Right lobe of liver (tissue), 6 donors: Measurements from ENCODE around the gene ZNF224. TPM values are rescaled to one million over a fixed set of nuclear protein-coding genes. Genes with fewer than 3 reads are reported as not detected.

Experiments
- ATAC-seq, 4 donors: fragments of 200-7000 bp; cut with Tn5 transposase; one replicate each; pipeline ENCODE4 v1.9.1; 2020; ENCODE audit warnings: mild to moderate bottlenecking in 4 of 4, moderate library complexity in 4 of 4
- DNase-seq, 3 donors: peaks; one replicate each; pipeline ENCODE4 v3.0.0-alpha.2; 2020
- H3K27ac ChIP-seq, 3 donors: fragments of 200-600 bp; one replicate each; pipeline ENCODE4 v1.8.0; 2022
- H3K27me3 ChIP-seq, 2 donors: fragments of 200-600 bp; one replicate each; pipeline ENCODE4 v1.8.0; 2022
- H3K36me3 ChIP-seq, 4 donors: fragments of 200-600 bp; sonication (generic) in 1 of 4; one replicate each; pipeline versions ENCODE4 v1.5.1 to v1.8.0; 2017 to 2022; ENCODE audit warnings: control low read depth in 1 of 4
- H3K4me1 ChIP-seq, 4 donors: fragments of 200-600 bp; sonication (generic) in 1 of 4; one replicate each; pipeline versions ENCODE4 v1.5.1 to v1.8.0; 2017 to 2022; ENCODE audit warnings: control low read depth in 1 of 4
- H3K4me3 ChIP-seq, 3 donors: fragments of 200-600 bp; one replicate each; pipeline ENCODE4 v1.8.0; 2022
- H3K9me3 ChIP-seq, 4 donors: fragments of 200-600 bp; sonication (generic) in 1 of 4; one replicate each; pipeline versions ENCODE4 v1.5.1 to v1.8.0; 2017 to 2022; ENCODE audit warnings: control low read depth in 1 of 4
- POLR2A ChIP-seq: fragments of 450-650 bp; IDR thresholded peaks from one replicate; pipeline ENCODE4 v1.6.1; 2017; ENCODE audit warnings: antibody characterized with exemption, mild to moderate bottlenecking
- WGBS: methylation state at CpG from one replicate; pipeline ENCODE4 v1.1.6; 2018; ENCODE audit warnings: low coverage, low lambda C conversion rate; ENCODE audit not compliant: insufficient coverage; ENCODE audit errors: missing lambda C conversion rate; 5-methylcytosine and 5-hydroxymethylcytosine counted together
- intact Hi-C, 2 donors: fragments of 100-400 bp; cut with DNase I; formaldehyde crosslinking; loops; one replicate each; pipeline versions ENCODE4 v1.11.2 to v1.14.1; 2022
- small RNA-seq, 2 experiments: library from RNA; depleted of rRNA; stranded (forward); fragments of <200 nt; gene quantifications; one replicate each; pipeline ENCODE3, GENCODE V24; 2016
- total RNA-seq, 6 experiments: library from RNA; depleted of rRNA in 2 of 6; stranded (reverse); fragments of >200 nt in 2 of 6; fragmentation: NEBNext Ultra II Directional in 3 of 6; extraction: Animal tissue kit (Norgen Biotek cat#: 25700) in 3 of 6; gene quantifications; one replicate each; pipeline versions ENCODE4 v1.1.0 to v1.2.4, GENCODE V29; 2016 to 2023
- TF ChIP-seq, protein P1 (sequence below), 4 donors: fragments of 200-600 bp in 3 of 4; fragments of 450-650 bp in 1 of 4; IDR thresholded peaks; one replicate each; pipeline versions ENCODE4 v1.5.1 to v1.8.0; 2016 to 2022; ENCODE audit warnings: antibody characterized with exemption in 4 of 4, mild to moderate bottlenecking in 2 of 4
- donor health status: DM: no; HTN: yes; CAD: no.
- donor health status: DM: no; HTN: no; CAD: no.
- donor health status: DM: no; HTN: no; CAD: no.
- donor health status: DM: no; HTN: yes; CAD: no.
- donor health status: DM: no; HTN: yes; CAD: no.

The ZNF224 gene
- total RNA-seq, 6 experiments from 2014 or later: 6.9 to 13.6 (median 8.0) TPM

DNA sequence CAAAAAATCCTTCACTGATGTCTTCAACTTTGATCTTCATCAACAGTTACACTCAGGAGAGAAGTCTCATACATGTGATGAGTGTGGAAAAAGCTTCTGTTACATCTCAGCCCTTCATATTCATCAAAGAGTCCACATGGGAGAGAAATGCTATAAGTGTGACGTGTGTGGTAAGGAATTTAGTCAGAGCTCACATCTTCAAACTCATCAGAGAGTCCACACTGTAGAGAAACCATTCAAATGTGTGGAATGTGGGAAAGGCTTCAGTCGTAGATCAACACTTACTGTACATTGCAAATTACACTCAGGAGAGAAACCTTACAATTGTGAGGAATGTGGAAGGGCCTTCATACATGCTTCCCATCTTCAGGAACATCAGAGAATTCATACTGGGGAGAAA, 62.3 kb downstream of the ZNF224 start:
- Histone ChIP-seq H3K36me3 (peaks cover 0 to 37% (median 21%) of the 10 kb centered on the region in 4 donors), H3K4me3 (no peak overlapping the region), H3K4me1 (no peaks in the 10 kb centered on the region), H3K27ac (no peak overlapping the region), H3K9me3 (peaks cover 0 to 57% (median 26%) of the 10 kb centered on the region in 4 donors), H3K27me3 (no peaks in the 10 kb centered on the region)
- intact Hi-C loops: no loop called here
- 91% methylated on average over 2 of the region's 2 CpGs for WGBS
- DNase-seq: no peak
- TF ChIP-seq, protein P1, sequence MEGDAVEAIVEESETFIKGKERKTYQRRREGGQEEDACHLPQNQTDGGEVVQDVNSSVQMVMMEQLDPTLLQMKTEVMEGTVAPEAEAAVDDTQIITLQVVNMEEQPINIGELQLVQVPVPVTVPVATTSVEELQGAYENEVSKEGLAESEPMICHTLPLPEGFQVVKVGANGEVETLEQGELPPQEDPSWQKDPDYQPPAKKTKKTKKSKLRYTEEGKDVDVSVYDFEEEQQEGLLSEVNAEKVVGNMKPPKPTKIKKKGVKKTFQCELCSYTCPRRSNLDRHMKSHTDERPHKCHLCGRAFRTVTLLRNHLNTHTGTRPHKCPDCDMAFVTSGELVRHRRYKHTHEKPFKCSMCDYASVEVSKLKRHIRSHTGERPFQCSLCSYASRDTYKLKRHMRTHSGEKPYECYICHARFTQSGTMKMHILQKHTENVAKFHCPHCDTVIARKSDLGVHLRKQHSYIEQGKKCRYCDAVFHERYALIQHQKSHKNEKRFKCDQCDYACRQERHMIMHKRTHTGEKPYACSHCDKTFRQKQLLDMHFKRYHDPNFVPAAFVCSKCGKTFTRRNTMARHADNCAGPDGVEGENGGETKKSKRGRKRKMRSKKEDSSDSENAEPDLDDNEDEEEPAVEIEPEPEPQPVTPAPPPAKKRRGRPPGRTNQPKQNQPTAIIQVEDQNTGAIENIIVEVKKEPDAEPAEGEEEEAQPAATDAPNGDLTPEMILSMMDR (IDR thresholded peaks at IDR 0.05): no peak
- no peak for TF ChIP-seq POLR2A
- ATAC-seq: no peak

Small RNA genes lying within 50 kb of the gene (small RNA-seq; reads per million reads assigned to genes)
- 0 reads per million in 2 experiments for gene RNU6-902P

Other genes starting within 250 kb of the ZNF224 start
- 1 to 10 TPM in 1 of 6 experiments, under 1 TPM in 4, not detected in 1; 0.26 to 1.4 (median 0.66) TPM for gene ZNF404, start 210.4 kb upstream of the ZNF224 start, total RNA-seq
- gene ZNF45, start 159.1 kb upstream of the ZNF224 start, total RNA-seq: 1 to 10 TPM; 2.9 to 5.4 (median 4.7) TPM
- gene ZNF221, start 143.1 kb upstream of the ZNF224 start, total RNA-seq: 1 to 10 TPM in 5 of 6 experiments, under 1 TPM in 1; 0.50 to 2.9 (median 1.6) TPM
- 1 to 10 TPM; 1.9 to 5.8 (median 3.1) TPM for gene ZNF155, start 110.2 kb upstream of the ZNF224 start, total RNA-seq
- 1 to 10 TPM; 1.0 to 5.8 (median 1.8) TPM for gene ZNF230, start 91.4 kb upstream of the ZNF224 start, total RNA-seq
- 1 to 10 TPM in 5 of 6 experiments, under 1 TPM in 1; 0.87 to 1.8 (median 1.2) TPM for gene ZNF222, start 69.0 kb upstream of the ZNF224 start, total RNA-seq
- gene ZNF223, start 42.3 kb upstream of the ZNF224 start, total RNA-seq: 1 to 10 TPM in 5 of 6 experiments, under 1 TPM in 1; 0.80 to 2.4 (median 1.7) TPM
- under 1 TPM; 0.35 to 0.68 (median 0.56) TPM for gene ZNF284, start 22.2 kb upstream of the ZNF224 start, total RNA-seq
- 1 to 10 TPM in 5 of 6 experiments, under 1 TPM in 1; 0.74 to 2.2 (median 1.8) TPM for gene ZNF225, start 19.0 kb downstream of the ZNF224 start, total RNA-seq
- 1 to 10 TPM; 2.4 to 5.6 (median 3.5) TPM for gene ZNF234, start 47.2 kb downstream of the ZNF224 start, total RNA-seq
- gene ZNF226, start 70.7 kb downstream of the ZNF224 start, total RNA-seq: 10 to 100 TPM in 1 of 6 experiments, 1 to 10 TPM in 5; 5.2 to 10.7 (median 8.1) TPM
- 1 to 10 TPM; 4.5 to 8.5 (median 6.8) TPM for gene ZNF227, start 118.2 kb downstream of the ZNF224 start, total RNA-seq
- gene ZNF233, start 165.5 kb downstream of the ZNF224 start, total RNA-seq: not detected
- 1 to 10 TPM; 1.3 to 2.7 (median 1.9) TPM for gene ZNF235, start 210.7 kb downstream of the ZNF224 start, total RNA-seq